Natural killer cell (primary cell): Measurements from ENCODE around the gene CDC45. TPM values are rescaled to one million over a fixed set of nuclear protein-coding genes. Genes with fewer than 3 reads are reported as not detected.

Experiments used
- ATAC-seq, 3 donors: fragments of 150-1000 bp in 2 of 3; fragments of 200-7000 bp in 1 of 3; cut with Tn5 transposase; 1 replicate in 1 of 3; 2 replicates in 2 of 3; pipeline ENCODE4 v1.10.0; 2021; ENCODE audit warnings: mild to moderate bottlenecking in 2 of 3, moderate library complexity in 2 of 3
- DNase-seq, 2 donors: peaks; one replicate each; pipeline versions ENCODE4 v3.0.0 to v3.0.0-alpha.2; 2013 to 2021; ENCODE audit warnings: mixed read lengths in 1 of 2
- H3K27ac ChIP-seq: one replicate; pipeline ENCODE4 v1.5.1; 2013; ENCODE audit warnings: mild to moderate bottlenecking, low read length
- H3K27me3 ChIP-seq: one replicate; pipeline ENCODE4 v1.6.1; 2013; ENCODE audit warnings: low read length; ENCODE audit not compliant: control insufficient read depth, insufficient read depth
- H3K36me3 ChIP-seq: one replicate; pipeline ENCODE4 v1.6.1; 2013; ENCODE audit warnings: low read length; ENCODE audit not compliant: control insufficient read depth, insufficient read depth
- H3K4me1 ChIP-seq: one replicate; pipeline ENCODE4 v1.6.1; 2013; ENCODE audit warnings: low read length; ENCODE audit not compliant: control insufficient read depth, insufficient read depth
- H3K4me3 ChIP-seq: one replicate; pipeline ENCODE4 v1.5.1; 2013; ENCODE audit warnings: low read length
- H3K9me3 ChIP-seq: one replicate; pipeline ENCODE4 v1.6.1; 2013; ENCODE audit warnings: low read length; ENCODE audit not compliant: control insufficient read depth, insufficient read depth
- H3K27ac Mint-ChIP-seq, 2 donors: one replicate each; pipeline ENCODE4 v1.8.0; 2022; ENCODE audit warnings: mild to moderate bottlenecking in 2 of 2, mixed read lengths in 2 of 2, moderate library complexity in 1 of 2
- H3K27me3 Mint-ChIP-seq, 2 donors: one replicate each; pipeline ENCODE4 v1.8.0; 2022; ENCODE audit warnings: low read depth in 2 of 2, mixed read lengths in 2 of 2
- H3K36me3 Mint-ChIP-seq: one replicate; pipeline ENCODE4 v1.8.0; 2022; ENCODE audit warnings: mixed read lengths
- H3K4me1 Mint-ChIP-seq, 2 donors: one replicate each; pipeline ENCODE4 v1.8.0; 2022; ENCODE audit warnings: mixed read lengths in 2 of 2
- H3K4me3 Mint-ChIP-seq: one replicate; pipeline ENCODE4 v1.8.0; 2022; ENCODE audit warnings: mild to moderate bottlenecking, moderate library complexity, mixed read lengths
- H3K9me3 Mint-ChIP-seq, 2 donors: one replicate each; pipeline ENCODE4 v1.8.0; 2022; ENCODE audit warnings: mixed read lengths in 2 of 2
- CTCF ChIP-seq: fragments of 200-600 bp; IDR thresholded peaks from one replicate; pipeline ENCODE4 v1.8.0; 2022; ENCODE audit warnings: antibody characterized with exemption
- WGBS: methylation state at CpG from one replicate; pipeline ENCODE4 v1.1.7; 2013; ENCODE audit warnings: missing lambda C conversion rate; ENCODE audit not compliant: insufficient coverage; 5-methylcytosine and 5-hydroxymethylcytosine counted together
- intact Hi-C: fragments of 100-400 bp; cut with micrococcal nuclease; formaldehyde crosslinking; loops from one replicate; pipeline ENCODE4 v1.14.2; 2022
- total RNA-seq, 4 donors: library from RNA; stranded (reverse); fragments of 120-200 nt in 1 of 4; gene quantifications; one replicate each; pipeline versions ENCODE4 v1.2.3 to v1.2.4, GENCODE V29; 2013 to 2022

CDC45 gene
- total RNA-seq, 3 donors from 2014 or later (not counting 1 experiment from before 2014, with no cell fraction given), result 1.6 to 4.8 (median 3.3) TPM

DNA sequence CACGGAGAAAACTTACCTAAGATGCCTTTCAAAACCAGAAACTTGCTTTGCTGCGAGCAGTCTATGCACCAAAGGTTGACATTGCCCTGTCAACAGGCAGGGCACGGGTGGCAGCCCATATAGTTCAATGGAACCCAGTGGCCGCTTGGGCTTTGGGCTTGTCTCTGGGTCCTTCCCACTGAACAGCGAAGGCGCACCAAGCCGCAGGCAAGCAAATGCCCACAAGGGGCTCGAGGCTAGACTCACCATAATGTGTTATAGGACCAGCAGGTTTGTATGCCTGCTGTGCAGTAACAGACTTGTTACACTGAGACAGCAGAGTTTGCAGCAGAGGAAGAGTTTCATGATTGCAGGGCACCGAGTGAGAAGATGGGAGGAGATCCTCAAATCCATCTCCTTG, 24.1 kb downstream of the CDC45 start:
- WGBS, result 87% methylated on average over 9 of the region's 9 CpGs
- peaks cover 19% of the 10 kb centered on the region for H3K4me1 ChIP-seq
- H3K9me3 ChIP-seq, result no peaks in the 10 kb centered on the region
- no peaks in the 10 kb centered on the region for H3K9me3 Mint-ChIP-seq
- no peak for TF ChIP-seq CTCF
- no peak for ATAC-seq
- H3K36me3 Mint-ChIP-seq, result no peaks in the 10 kb centered on the region
- no peak overlapping the region for H3K27ac ChIP-seq
- no peaks in the 10 kb centered on the region for H3K27me3 ChIP-seq
- H3K4me1 Mint-ChIP-seq, result peaks cover 11 to 12% of the 10 kb centered on the region in 2 donors
- DNase-seq, result no peak
- H3K27me3 Mint-ChIP-seq, result no peaks in the 10 kb centered on the region
- no peak overlapping the region for H3K4me3 Mint-ChIP-seq
- intact Hi-C loops, result no loop called here
- no peak overlapping the region for H3K27ac Mint-ChIP-seq
- no peaks in the 10 kb centered on the region for H3K36me3 ChIP-seq
- H3K4me3 ChIP-seq, result no peak overlapping the region

GRCh38 chr22:19504900-19505734, 25.4 kb downstream of the CDC45 start:
- intact Hi-C loops, result no loop called here
- Histone ChIP-seq H3K36me3 (no peaks in the 10 kb centered on the region), H3K27ac (no peak overlapping the region), H3K27me3 (no peaks in the 10 kb centered on the region), H3K4me3 (no peak overlapping the region), H3K4me1 (peaks cover 19% of the 10 kb centered on the region), H3K9me3 (no peaks in the 10 kb centered on the region)
- ATAC-seq (peak in 2 of 3 donors; percentile 15 to 25), DNase-seq (no peak)
- 65% methylated on average over 17 of the region's 18 CpGs for WGBS
- no peaks in the 10 kb centered on the region for H3K9me3 Mint-ChIP-seq
- peak overlapping the region; percentile 38 for H3K27ac Mint-ChIP-seq
- H3K36me3 Mint-ChIP-seq, result no peaks in the 10 kb centered on the region
- TF ChIP-seq CTCF, result no peak
- no peaks in the 10 kb centered on the region for H3K27me3 Mint-ChIP-seq
- H3K4me3 Mint-ChIP-seq, result no peak overlapping the region
- peaks cover 11 to 12% of the 10 kb centered on the region in 2 donors for H3K4me1 Mint-ChIP-seq

DNA sequence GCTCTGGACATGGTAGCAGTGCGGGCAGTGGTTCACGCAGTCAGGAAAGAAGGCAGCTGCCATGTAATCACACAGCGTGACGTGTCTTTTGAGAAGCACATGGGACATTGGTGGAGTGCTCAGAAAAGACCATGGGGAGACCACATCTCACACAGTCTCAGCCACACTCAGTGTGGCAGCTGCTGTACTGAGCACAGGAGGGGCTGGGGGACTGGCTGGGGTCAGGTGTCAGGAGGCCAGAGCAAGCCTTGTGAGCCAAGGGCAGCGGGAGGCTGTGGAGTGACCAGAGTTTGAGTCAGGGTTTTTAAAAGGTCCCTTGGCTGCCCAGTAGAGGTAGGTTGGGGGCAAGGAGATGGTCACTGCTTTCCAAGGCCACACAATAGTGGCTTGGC, 26.0 kb downstream of the CDC45 start:
- no peak for TF ChIP-seq CTCF
- peak in 1 of 3 donors; percentile 18 for ATAC-seq
- intact Hi-C loops, result no loop called here
- H3K27ac Mint-ChIP-seq, result peak overlapping the region; percentile 38
- peaks cover 11 to 12% of the 10 kb centered on the region in 2 donors for H3K4me1 Mint-ChIP-seq
- no peak for DNase-seq
- H3K9me3 Mint-ChIP-seq, result no peaks in the 10 kb centered on the region
- WGBS, result 60% methylated on average over 5 of the region's 5 CpGs
- no peak overlapping the region for H3K4me3 Mint-ChIP-seq
- H3K36me3 ChIP-seq, result no peaks in the 10 kb centered on the region
- H3K27me3 ChIP-seq, result no peaks in the 10 kb centered on the region
- no peak overlapping the region for H3K4me3 ChIP-seq
- peaks cover 19% of the 10 kb centered on the region for H3K4me1 ChIP-seq
- no peaks in the 10 kb centered on the region for H3K36me3 Mint-ChIP-seq
- H3K27ac ChIP-seq, result no peak overlapping the region
- no peaks in the 10 kb centered on the region for H3K9me3 ChIP-seq
- no peaks in the 10 kb centered on the region for H3K27me3 Mint-ChIP-seq
